Measurements from ENCODE around the gene DAB1. TPM values are rescaled to one million over a fixed set of nuclear protein-coding genes. Genes with fewer than 3 reads are reported as not detected.

The DAB1 gene
- total RNA-seq, 3 donors from 2014 or later: 0.61 to 2.0 (median 0.92) TPM

DNA sequence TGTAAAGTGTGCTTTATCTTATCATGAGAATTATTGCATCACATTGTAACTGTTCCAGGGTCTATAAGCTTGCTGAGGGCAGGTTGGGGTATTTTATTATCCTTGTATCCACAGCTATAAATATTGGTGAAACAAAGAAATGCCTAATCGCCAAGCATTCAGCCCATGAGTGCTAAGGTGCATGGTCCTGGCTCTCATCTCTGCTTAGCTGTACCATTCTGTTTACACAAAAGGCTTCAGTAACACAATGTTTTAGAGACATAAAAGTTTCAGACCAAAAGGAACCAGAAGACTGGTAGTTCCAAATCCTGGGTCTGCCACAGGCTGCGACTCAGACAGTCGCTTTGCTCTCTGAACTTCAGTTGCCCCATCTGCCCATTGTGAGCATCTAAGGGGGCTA lies 358.4 kb downstream of the DAB1 start:
- Histone ChIP-seq H3K4me1 (ENCODE audit: low read depth) (no peaks in the 10 kb centered on the region), H3K9me3 (no peaks in the 10 kb centered on the region), H3K36me3 (ENCODE audit: low read depth) (no peaks in the 10 kb centered on the region), H3K4me3 (no peak overlapping the region)
- intact Hi-C loops (cut with DNase I, micrococcal nuclease): no loop called here
- ATAC-seq: no peak
- DNase-seq: no peak
- TF ChIP-seq, protein P1, sequence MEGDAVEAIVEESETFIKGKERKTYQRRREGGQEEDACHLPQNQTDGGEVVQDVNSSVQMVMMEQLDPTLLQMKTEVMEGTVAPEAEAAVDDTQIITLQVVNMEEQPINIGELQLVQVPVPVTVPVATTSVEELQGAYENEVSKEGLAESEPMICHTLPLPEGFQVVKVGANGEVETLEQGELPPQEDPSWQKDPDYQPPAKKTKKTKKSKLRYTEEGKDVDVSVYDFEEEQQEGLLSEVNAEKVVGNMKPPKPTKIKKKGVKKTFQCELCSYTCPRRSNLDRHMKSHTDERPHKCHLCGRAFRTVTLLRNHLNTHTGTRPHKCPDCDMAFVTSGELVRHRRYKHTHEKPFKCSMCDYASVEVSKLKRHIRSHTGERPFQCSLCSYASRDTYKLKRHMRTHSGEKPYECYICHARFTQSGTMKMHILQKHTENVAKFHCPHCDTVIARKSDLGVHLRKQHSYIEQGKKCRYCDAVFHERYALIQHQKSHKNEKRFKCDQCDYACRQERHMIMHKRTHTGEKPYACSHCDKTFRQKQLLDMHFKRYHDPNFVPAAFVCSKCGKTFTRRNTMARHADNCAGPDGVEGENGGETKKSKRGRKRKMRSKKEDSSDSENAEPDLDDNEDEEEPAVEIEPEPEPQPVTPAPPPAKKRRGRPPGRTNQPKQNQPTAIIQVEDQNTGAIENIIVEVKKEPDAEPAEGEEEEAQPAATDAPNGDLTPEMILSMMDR (IDR thresholded peaks at IDR 0.05): no peak

DNA sequence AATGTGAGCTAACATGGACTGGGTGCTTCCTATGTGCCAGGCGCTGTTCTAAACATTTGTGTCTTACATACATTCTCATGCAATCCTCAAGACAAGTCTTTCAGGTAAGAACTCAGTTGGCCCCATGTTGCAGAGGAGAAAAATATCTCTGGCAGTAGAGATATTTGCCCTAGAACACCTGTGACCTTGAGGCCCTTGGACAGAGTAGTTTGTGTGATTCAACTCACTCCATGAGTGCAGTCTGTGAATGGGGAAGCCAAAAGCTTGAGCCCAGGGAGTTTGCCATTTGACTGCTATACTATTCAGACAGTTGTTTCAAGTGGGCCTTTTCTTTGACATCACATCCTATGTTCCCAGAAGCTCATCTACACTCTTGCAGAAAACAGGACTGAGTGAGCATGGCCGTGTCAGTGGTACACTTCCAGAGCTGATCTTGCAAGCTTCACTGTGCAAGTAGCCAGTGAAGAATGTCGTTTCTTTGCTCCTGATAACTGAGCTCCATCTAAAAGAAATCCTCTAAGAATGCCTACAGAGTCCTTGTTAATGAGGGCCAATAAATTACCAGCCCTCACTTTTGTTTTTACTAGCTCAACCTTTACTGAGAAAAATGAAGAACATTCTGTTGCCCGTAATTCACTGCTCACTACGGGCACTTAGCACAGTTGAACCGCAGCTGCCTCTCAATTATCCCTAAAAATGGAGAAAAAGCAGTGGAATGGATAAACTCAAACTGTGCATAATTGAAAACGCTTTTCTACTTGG lies 359.3 kb downstream of the DAB1 start:
- ATAC-seq (no peak), DNase-seq (no peak)
- Histone ChIP-seq H3K4me3 (no peak overlapping the region), H3K36me3 (ENCODE audit: low read depth) (no peaks in the 10 kb centered on the region), H3K4me1 (ENCODE audit: low read depth) (no peaks in the 10 kb centered on the region), H3K9me3 (no peaks in the 10 kb centered on the region)
- TF ChIP-seq, protein P1 (IDR thresholded peaks at IDR 0.05): no peak
- intact Hi-C loops (cut with DNase I, micrococcal nuclease): no loop called here

DNA sequence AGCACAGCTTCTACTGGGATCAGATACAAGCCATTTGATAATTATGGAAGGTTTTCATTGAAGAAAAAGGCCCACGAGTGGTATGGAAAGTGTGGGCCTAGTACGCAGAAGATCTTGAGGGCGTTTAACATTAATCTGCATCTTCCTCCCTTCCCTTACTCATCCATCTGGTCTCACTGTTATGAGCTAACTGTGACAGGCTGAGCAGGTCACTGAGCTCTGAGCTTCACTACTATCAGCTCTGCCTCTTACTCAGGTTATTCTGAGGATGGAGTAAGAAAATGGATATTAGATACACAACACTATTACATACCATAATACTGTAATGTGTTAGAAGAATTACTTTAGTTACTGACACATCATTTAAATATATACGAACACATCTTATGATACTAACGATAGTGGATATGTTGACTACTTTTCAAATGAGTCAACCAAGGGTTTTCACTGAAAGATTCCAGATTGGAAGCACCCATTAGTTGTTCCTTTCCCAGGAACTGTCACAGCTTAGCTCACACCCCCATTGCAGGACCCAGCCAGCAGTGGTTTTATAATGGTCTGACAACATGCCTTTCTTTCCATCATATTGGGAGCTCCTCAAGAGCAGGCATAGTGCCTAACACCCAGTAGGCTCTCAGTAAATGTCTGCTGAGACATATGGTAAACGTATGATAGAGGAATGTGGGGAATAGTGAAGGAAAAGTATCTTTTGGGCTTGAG lies 360.3 kb downstream of the DAB1 start:
- Histone ChIP-seq H3K9me3 (no peaks in the 10 kb centered on the region), H3K4me3 (no peak overlapping the region), H3K36me3 (ENCODE audit: low read depth) (no peaks in the 10 kb centered on the region), H3K4me1 (ENCODE audit: low read depth) (no peaks in the 10 kb centered on the region)
- intact Hi-C loops (cut with DNase I, micrococcal nuclease): no loop called here
- no peak for ATAC-seq
- DNase-seq: no peak
- TF ChIP-seq, protein P1 (IDR thresholded peaks at IDR 0.05): no peak

DNA sequence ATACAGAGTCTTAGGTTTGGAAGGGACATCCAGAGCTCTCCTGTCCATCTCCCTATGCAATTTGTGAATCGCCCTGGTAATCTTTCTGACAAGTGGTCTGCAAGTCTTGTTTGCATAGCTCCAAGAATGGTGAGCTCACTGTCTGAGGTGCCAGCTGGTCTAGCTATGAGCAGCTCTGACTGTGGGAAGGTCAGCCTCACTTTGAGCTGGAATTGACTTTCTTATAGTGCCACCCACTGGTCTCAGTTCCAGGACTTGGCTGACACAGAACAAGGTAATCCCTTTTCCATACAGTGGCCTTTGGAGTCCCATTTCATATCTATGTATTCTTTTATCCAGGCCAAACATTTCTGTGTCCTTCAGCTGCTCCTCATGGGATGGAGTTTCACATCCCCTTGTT lies 362.5 kb downstream of the DAB1 start:
- Histone ChIP-seq H3K4me1 (ENCODE audit: low read depth) (no peaks in the 10 kb centered on the region), H3K9me3 (no peaks in the 10 kb centered on the region), H3K4me3 (no peak overlapping the region), H3K36me3 (ENCODE audit: low read depth) (no peaks in the 10 kb centered on the region)
- intact Hi-C loops (cut with DNase I, micrococcal nuclease): no loop called here
- ATAC-seq: no peak
- TF ChIP-seq, protein P1 (IDR thresholded peaks at IDR 0.05): no peak
- DNase-seq: no peak

DNA sequence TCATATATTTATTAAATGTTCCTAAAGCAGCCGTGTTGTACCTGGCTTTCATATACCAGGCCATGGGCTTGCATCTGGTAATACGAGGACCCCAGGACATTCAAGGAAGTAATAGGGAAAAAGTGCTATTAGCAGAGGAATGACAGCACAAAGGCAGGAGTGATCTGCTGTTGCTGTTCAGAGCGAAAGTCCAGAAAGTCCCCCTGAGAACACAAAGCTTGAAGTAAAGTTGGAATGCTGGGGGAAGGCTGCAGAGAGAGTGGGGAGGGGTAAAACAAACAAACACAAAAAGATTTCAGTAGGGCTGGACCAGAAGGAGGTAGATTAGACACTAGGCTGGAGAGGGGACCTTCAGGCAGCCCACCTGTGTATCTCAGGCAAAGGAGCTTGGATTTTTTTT lies 363.4 kb downstream of the DAB1 start:
- no peaks in the 10 kb centered on the region for H3K9me3 ChIP-seq
- intact Hi-C loops (cut with DNase I, micrococcal nuclease): no loop called here
- H3K4me1 ChIP-seq (ENCODE audit: low read depth): no peaks in the 10 kb centered on the region
- no peak overlapping the region for H3K4me3 ChIP-seq
- no peak for DNase-seq
- no peaks in the 10 kb centered on the region for H3K36me3 ChIP-seq (ENCODE audit: low read depth)
- ATAC-seq: no peak
- TF ChIP-seq, protein P1 (IDR thresholded peaks at IDR 0.05): no peak
